Tibial nerve (tissue), 4 donors: Measurements from ENCODE around the gene ELMO1.

Source experiments
- EP300 ChIP-seq, 2 donors: sonication (generic); formaldehyde crosslinking; IDR thresholded peaks; one replicate each; pipeline ENCODE4 v1.6.1; 2017; ENCODE audit warnings: antibody characterized with exemption in 2 of 2, mild to moderate bottlenecking in 1 of 2
- POLR2A ChIP-seq, 2 donors: fragments of 450-650 bp; IDR thresholded peaks; one replicate each; pipeline ENCODE4 v1.6.1; 2017; ENCODE audit warnings: antibody characterized with exemption in 2 of 2, mild to moderate bottlenecking in 2 of 2, moderate library complexity in 2 of 2
- TF ChIP-seq, protein P1 (sequence below), 5 experiments: fragments of 200-600 bp in 3 of 5; fragments of 450-650 bp in 2 of 5; sonication (generic) in 3 of 5; IDR thresholded peaks; one replicate each; pipeline ENCODE4 v1.5.1; 2016 to 2019; ENCODE audit warnings: antibody characterized with exemption in 5 of 5, mild to moderate bottlenecking in 3 of 5, moderate library complexity in 2 of 5

DNA sequence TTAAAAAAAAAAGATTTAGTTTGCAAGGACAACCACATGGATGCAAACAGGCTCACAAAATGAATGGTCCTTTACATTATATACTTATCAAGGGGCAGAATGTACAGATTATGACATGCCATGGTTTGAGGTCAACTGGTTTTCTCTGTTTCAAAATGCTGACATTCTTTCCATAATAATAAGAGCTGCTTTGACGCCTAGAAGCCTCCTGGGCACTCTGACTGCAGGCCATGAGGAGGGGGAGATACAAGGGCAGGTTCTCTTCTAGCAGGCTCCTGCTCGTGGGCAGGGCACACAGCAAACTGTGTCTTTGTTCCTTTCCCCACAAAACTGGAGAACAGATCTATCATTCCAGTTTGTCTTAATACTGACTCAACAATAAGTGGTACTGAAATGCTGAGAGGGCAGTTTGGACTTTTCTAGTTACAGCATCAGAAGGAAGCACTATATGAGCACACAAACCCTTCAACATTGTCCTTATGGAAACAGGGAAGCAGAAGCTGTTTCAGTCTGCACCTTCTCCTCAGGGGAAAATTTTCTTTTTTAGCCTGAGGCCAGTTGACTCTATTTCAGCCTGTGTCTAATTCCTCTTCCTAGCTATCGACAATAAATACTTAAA is 409.4 kb downstream of the ELMO1 start:
- no peak for TF ChIP-seq EP300 (IDR thresholded peaks at IDR 0.05)
- TF ChIP-seq, protein P1, sequence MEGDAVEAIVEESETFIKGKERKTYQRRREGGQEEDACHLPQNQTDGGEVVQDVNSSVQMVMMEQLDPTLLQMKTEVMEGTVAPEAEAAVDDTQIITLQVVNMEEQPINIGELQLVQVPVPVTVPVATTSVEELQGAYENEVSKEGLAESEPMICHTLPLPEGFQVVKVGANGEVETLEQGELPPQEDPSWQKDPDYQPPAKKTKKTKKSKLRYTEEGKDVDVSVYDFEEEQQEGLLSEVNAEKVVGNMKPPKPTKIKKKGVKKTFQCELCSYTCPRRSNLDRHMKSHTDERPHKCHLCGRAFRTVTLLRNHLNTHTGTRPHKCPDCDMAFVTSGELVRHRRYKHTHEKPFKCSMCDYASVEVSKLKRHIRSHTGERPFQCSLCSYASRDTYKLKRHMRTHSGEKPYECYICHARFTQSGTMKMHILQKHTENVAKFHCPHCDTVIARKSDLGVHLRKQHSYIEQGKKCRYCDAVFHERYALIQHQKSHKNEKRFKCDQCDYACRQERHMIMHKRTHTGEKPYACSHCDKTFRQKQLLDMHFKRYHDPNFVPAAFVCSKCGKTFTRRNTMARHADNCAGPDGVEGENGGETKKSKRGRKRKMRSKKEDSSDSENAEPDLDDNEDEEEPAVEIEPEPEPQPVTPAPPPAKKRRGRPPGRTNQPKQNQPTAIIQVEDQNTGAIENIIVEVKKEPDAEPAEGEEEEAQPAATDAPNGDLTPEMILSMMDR (IDR thresholded peaks at IDR 0.05): no peak
- no peak for TF ChIP-seq POLR2A (IDR thresholded peaks at IDR 0.05)
